GM18873 (cell line): ENCODE data around the gene ADGRL4.

Source experiments
- ATAC-seq: cut with Tn5 transposase; IDR thresholded peaks from one replicate; pipeline ENCODE4 v1.9.1; 2021; ENCODE audit warnings: mild to moderate bottlenecking, moderate library complexity, moderate number of reproducible peaks; ENCODE audit not compliant: unreplicated experiment, low FRiP score

Gene ADGRL4

GRCh38 chr1:78840453-78841271, 165.9 kb downstream of the ADGRL4 start:
- no peak for ATAC-seq
